ENCODE data around the gene RAD51.

DNA sequence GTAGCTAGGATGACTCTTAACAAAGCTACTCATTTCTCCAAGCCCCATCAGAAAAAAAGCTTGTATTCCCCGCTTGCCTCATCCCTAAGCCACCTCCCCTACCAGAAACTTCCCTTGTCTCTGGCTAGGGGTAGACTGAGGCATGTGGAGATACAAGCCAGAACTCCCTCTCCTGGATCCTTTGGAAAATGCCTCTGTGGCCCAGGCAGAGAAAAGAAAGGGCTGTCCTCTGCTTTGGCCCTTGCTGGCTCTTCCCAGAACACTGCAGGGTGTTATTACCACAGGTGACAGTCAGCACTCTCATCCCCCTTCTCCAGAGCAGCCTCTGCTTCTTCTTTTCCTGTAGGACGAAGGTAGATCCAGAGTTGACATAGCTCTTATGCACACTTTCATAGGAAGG, 44.9 kb downstream of the RAD51 start:
- TF ChIP-seq, protein P1, sequence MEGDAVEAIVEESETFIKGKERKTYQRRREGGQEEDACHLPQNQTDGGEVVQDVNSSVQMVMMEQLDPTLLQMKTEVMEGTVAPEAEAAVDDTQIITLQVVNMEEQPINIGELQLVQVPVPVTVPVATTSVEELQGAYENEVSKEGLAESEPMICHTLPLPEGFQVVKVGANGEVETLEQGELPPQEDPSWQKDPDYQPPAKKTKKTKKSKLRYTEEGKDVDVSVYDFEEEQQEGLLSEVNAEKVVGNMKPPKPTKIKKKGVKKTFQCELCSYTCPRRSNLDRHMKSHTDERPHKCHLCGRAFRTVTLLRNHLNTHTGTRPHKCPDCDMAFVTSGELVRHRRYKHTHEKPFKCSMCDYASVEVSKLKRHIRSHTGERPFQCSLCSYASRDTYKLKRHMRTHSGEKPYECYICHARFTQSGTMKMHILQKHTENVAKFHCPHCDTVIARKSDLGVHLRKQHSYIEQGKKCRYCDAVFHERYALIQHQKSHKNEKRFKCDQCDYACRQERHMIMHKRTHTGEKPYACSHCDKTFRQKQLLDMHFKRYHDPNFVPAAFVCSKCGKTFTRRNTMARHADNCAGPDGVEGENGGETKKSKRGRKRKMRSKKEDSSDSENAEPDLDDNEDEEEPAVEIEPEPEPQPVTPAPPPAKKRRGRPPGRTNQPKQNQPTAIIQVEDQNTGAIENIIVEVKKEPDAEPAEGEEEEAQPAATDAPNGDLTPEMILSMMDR (IDR thresholded peaks at IDR 0.05; ENCODE audit: low read length): no peak
- no peak for TF ChIP-seq EZH2 (optimal IDR thresholded peaks at IDR 0.05; ENCODE audit: low read depth, low read length)
- TF ChIP-seq EZH2phosphoT487 (IDR thresholded peaks at IDR 0.05; ENCODE audit: low read length): no peak

All from MM.1S (cell line).